SK-N-SH treated with all-trans-retinoic acid at 6 μM for 48 hours (cell line): ENCODE measurements around the gene PDE5A.

Experiments used
- ATAC-seq: fragments of 200-7000 bp; cut with Tn5 transposase; 3 replicates; pipeline ENCODE4 v1.9.1; 2020; ENCODE audit warnings: mild to moderate bottlenecking, moderate library complexity
- ARNTL ChIP-seq: fragments of 450-650 bp; formaldehyde crosslinking; IDR thresholded peaks from 2 replicates; pipeline ENCODE4 v1.5.0; 2020; ENCODE audit warnings: low read depth, mild to moderate bottlenecking, moderate library complexity, borderline replicate concordance
- BACH2 ChIP-seq: fragments of 250-450 bp; sonication (Bioruptor Pico); IDR thresholded peaks from 2 replicates; pipeline ENCODE4 v1.9.0; 2021; ENCODE audit warnings: mild to moderate bottlenecking, borderline replicate concordance
- CSDC2 ChIP-seq: fragments of 250-450 bp; sonication (Bioruptor Pico); IDR thresholded peaks from 2 replicates; pipeline ENCODE4 v1.5.0; 2020; ENCODE audit warnings: mild to moderate bottlenecking, moderate library complexity
- ESRRG ChIP-seq: fragments of 250-450 bp; sonication (Bioruptor Pico); IDR thresholded peaks from 2 replicates; pipeline ENCODE4 v1.6.1; 2021; ENCODE audit warnings: mild to moderate bottlenecking
- GLIS3 ChIP-seq: fragments of 250-450 bp; sonication (Bioruptor Pico); IDR thresholded peaks from 2 replicates; pipeline ENCODE4 v1.5.0; 2020; ENCODE audit warnings: mild to moderate bottlenecking, moderate library complexity
- OSR1 ChIP-seq: fragments of 250-450 bp; sonication (Bioruptor Pico); IDR thresholded peaks from 2 replicates; pipeline ENCODE4 v1.8.0; 2022; ENCODE audit warnings: moderate library complexity, mild to moderate bottlenecking, inconsistent platforms
- PPARA ChIP-seq: fragments of 250-450 bp; sonication (Bioruptor Pico); IDR thresholded peaks from 2 replicates; pipeline ENCODE4 v1.5.0; 2020; ENCODE audit warnings: mild to moderate bottlenecking, borderline replicate concordance
- RARB ChIP-seq: fragments of 250-450 bp; sonication (Bioruptor Pico); IDR thresholded peaks from 2 replicates; pipeline ENCODE4 v1.8.0; 2021; ENCODE audit warnings: mild to moderate bottlenecking, moderate library complexity
- TCF4 ChIP-seq: fragments of 250-450 bp; sonication (Bioruptor Pico); IDR thresholded peaks from 2 replicates; pipeline ENCODE4 v1.8.0; 2021; ENCODE audit warnings: mild to moderate bottlenecking, moderate library complexity, borderline replicate concordance
- TOX ChIP-seq: fragments of 250-450 bp; sonication (Bioruptor Pico); IDR thresholded peaks from 2 replicates; pipeline ENCODE4 v1.8.0; 2021; ENCODE audit warnings: mild to moderate bottlenecking, moderate library complexity, borderline replicate concordance
- ZC3H10 ChIP-seq: fragments of 250-450 bp; sonication (Bioruptor Pico); IDR thresholded peaks from 2 replicates; pipeline ENCODE4 v1.5.1; 2021; ENCODE audit warnings: mild to moderate bottlenecking, moderate library complexity
- ZNF565 ChIP-seq: fragments of 450-650 bp; formaldehyde crosslinking; conservative IDR thresholded peaks from 2 replicates; pipeline ENCODE4 v1.5.0; 2020; ENCODE audit warnings: low read depth, mild to moderate bottlenecking, moderate library complexity
- ZNF8 ChIP-seq: fragments of 450-650 bp; formaldehyde crosslinking; IDR thresholded peaks from 2 replicates; pipeline ENCODE4 v1.5.0; 2020; ENCODE audit warnings: mild to moderate bottlenecking, moderate library complexity
- TF ChIP-seq, protein P1 (sequence below): fragments of 250-450 bp; sonication (Bioruptor Pico); IDR thresholded peaks from 2 replicates; pipeline ENCODE4 v1.8.0; 2020; ENCODE audit warnings: mild to moderate bottlenecking, moderate library complexity, borderline replicate concordance
- TF ChIP-seq, protein P2 (sequence below): fragments of 250-450 bp; sonication (Bioruptor Pico); IDR thresholded peaks from 2 replicates; pipeline ENCODE4 v1.8.0; 2021; ENCODE audit warnings: low read depth, mild to moderate bottlenecking, moderate library complexity, borderline replicate concordance
- TF ChIP-seq, protein P3 (sequence below): fragments of 250-450 bp; sonication (Bioruptor Pico); IDR thresholded peaks from 2 replicates; pipeline ENCODE4 v1.5.0; 2020; ENCODE audit warnings: mild to moderate bottlenecking, moderate library complexity
- TF ChIP-seq, protein P4 (sequence below): fragments of 250-450 bp; sonication (Bioruptor Pico); IDR thresholded peaks from 2 replicates; pipeline ENCODE4 v1.5.1; 2021; ENCODE audit warnings: mild to moderate bottlenecking, moderate library complexity
- TF ChIP-seq, protein P5 (sequence below): fragments of 250-450 bp; sonication (Bioruptor Pico); IDR thresholded peaks from 2 replicates; pipeline ENCODE4 v1.5.1; 2020; ENCODE audit warnings: low read depth, mild to moderate bottlenecking, moderate library complexity

PDE5A gene

DNA sequence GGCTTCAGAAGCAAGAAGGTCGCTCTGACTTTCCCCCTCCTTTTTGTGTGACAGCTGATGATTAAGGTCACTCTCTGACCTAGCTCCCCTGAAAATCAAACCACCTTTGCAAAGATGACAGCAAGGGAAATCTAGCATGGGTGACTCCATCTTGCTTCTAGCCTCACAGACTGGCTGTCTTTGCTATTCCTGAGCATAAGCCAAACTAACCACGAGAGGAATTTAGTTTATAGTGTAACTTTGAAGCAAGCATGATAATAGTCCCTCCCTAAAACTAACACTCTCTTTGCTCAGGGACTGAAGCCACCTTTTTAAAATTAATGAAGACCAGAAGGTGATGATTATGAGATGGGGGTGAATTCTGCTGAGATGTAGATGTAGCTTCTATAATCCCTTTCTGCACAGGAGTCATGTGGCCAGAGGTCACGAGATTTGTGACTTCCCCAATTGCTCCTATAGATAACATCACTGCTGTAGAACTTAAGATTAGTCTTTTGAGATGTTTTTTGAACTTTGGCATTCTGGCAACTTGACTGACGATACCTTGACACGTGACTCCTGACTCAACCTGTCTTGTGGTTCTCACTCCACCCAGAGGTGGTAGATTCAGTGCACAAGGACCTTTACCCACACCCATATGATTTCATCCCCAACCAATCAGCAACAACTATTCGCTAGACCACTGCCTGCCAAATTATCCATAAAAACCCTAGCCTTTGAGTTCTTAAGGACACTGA lies 14.9 kb upstream of the PDE5A start:
- no peak for ATAC-seq

DNA sequence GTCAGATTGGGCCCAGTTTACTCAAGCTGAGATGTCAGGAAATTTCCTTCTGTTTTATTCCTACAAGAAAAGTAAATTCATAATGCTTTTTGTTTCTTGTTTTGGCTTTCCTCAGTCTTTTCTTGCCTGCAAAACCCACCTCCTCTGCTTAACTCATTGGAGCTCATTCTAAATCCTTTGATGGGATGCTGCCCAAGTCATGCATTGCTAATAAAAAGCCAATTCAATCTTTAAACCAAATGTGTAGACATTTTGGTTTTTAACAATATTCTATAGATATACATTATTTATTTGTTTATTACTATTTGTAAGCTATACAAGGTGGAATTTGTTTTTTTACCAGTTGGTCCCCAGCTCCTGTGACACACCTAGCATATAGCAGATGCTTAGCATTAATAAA lies 13.2 kb upstream of the PDE5A start:
- TF ChIP-seq, protein P1, sequence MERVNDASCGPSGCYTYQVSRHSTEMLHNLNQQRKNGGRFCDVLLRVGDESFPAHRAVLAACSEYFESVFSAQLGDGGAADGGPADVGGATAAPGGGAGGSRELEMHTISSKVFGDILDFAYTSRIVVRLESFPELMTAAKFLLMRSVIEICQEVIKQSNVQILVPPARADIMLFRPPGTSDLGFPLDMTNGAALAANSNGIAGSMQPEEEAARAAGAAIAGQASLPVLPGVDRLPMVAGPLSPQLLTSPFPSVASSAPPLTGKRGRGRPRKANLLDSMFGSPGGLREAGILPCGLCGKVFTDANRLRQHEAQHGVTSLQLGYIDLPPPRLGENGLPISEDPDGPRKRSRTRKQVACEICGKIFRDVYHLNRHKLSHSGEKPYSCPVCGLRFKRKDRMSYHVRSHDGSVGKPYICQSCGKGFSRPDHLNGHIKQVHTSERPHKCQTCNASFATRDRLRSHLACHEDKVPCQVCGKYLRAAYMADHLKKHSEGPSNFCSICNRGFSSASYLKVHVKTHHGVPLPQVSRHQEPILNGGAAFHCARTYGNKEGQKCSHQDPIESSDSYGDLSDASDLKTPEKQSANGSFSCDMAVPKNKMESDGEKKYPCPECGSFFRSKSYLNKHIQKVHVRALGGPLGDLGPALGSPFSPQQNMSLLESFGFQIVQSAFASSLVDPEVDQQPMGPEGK (CRISPR knock-in tag): no peak
- no peak for TF ChIP-seq CSDC2
- TF ChIP-seq ZC3H10 (CRISPR knock-in tag): no peak
- TF ChIP-seq, protein P2, sequence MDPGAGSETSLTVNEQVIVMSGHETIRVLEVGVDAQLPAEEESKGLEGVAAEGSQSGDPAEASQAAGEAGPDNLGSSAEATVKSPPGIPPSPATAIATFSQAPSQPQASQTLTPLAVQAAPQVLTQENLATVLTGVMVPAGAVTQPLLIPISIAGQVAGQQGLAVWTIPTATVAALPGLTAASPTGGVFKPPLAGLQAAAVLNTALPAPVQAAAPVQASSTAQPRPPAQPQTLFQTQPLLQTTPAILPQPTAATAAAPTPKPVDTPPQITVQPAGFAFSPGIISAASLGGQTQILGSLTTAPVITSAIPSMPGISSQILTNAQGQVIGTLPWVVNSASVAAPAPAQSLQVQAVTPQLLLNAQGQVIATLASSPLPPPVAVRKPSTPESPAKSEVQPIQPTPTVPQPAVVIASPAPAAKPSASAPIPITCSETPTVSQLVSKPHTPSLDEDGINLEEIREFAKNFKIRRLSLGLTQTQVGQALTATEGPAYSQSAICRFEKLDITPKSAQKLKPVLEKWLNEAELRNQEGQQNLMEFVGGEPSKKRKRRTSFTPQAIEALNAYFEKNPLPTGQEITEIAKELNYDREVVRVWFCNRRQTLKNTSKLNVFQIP (CRISPR knock-in tag): no peak
- TF ChIP-seq BACH2 (CRISPR knock-in tag): no peak
- TF ChIP-seq RARB (CRISPR knock-in tag): no peak
- TF ChIP-seq, protein P3, sequence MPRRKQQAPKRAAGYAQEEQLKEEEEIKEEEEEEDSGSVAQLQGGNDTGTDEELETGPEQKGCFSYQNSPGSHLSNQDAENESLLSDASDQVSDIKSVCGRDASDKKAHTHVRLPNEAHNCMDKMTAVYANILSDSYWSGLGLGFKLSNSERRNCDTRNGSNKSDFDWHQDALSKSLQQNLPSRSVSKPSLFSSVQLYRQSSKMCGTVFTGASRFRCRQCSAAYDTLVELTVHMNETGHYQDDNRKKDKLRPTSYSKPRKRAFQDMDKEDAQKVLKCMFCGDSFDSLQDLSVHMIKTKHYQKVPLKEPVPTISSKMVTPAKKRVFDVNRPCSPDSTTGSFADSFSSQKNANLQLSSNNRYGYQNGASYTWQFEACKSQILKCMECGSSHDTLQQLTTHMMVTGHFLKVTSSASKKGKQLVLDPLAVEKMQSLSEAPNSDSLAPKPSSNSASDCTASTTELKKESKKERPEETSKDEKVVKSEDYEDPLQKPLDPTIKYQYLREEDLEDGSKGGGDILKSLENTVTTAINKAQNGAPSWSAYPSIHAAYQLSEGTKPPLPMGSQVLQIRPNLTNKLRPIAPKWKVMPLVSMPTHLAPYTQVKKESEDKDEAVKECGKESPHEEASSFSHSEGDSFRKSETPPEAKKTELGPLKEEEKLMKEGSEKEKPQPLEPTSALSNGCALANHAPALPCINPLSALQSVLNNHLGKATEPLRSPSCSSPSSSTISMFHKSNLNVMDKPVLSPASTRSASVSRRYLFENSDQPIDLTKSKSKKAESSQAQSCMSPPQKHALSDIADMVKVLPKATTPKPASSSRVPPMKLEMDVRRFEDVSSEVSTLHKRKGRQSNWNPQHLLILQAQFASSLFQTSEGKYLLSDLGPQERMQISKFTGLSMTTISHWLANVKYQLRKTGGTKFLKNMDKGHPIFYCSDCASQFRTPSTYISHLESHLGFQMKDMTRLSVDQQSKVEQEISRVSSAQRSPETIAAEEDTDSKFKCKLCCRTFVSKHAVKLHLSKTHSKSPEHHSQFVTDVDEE: no peak
- TF ChIP-seq TOX (CRISPR knock-in tag): no peak
- no peak for TF ChIP-seq ESRRG (CRISPR knock-in tag)
- no peak for TF ChIP-seq ZNF565 (CRISPR knock-in tag)
- TF ChIP-seq, protein P4, sequence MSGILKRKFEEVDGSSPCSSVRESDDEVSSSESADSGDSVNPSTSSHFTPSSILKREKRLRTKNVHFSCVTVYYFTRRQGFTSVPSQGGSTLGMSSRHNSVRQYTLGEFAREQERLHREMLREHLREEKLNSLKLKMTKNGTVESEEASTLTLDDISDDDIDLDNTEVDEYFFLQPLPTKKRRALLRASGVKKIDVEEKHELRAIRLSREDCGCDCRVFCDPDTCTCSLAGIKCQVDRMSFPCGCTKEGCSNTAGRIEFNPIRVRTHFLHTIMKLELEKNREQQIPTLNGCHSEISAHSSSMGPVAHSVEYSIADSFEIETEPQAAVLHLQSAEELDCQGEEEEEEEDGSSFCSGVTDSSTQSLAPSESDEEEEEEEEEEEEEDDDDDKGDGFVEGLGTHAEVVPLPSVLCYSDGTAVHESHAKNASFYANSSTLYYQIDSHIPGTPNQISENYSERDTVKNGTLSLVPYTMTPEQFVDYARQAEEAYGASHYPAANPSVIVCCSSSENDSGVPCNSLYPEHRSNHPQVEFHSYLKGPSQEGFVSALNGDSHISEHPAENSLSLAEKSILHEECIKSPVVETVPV (CRISPR knock-in tag): no peak
- no peak for TF ChIP-seq GLIS3 (CRISPR knock-in tag)
- TF ChIP-seq ARNTL (CRISPR knock-in tag): no peak
- TF ChIP-seq, all 23 proteins: peak for 0
- no peak for ATAC-seq

More for the DNA sequence above, 14.9 kb upstream of the PDE5A start:
- TF ChIP-seq CSDC2: no peak
- TF ChIP-seq OSR1 (CRISPR knock-in tag): no peak
- no peak for TF ChIP-seq PPARA
- no peak for TF ChIP-seq GLIS3 (CRISPR knock-in tag)
- TF ChIP-seq RARB (CRISPR knock-in tag): no peak
- no peak for TF ChIP-seq ZNF8 (CRISPR knock-in tag)
- TF ChIP-seq ZC3H10 (CRISPR knock-in tag): no peak
- TF ChIP-seq, protein P5, sequence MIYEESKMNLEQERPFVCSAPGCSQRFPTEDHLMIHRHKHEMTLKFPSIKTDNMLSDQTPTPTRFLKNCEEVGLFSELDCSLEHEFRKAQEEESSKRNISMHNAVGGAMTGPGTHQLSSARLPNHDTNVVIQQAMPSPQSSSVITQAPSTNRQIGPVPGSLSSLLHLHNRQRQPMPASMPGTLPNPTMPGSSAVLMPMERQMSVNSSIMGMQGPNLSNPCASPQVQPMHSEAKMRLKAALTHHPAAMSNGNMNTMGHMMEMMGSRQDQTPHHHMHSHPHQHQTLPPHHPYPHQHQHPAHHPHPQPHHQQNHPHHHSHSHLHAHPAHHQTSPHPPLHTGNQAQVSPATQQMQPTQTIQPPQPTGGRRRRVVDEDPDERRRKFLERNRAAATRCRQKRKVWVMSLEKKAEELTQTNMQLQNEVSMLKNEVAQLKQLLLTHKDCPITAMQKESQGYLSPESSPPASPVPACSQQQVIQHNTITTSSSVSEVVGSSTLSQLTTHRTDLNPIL (CRISPR knock-in tag): no peak
- TF ChIP-seq ARNTL (CRISPR knock-in tag): no peak
- no peak for TF ChIP-seq TCF4 (CRISPR knock-in tag)
- TF ChIP-seq, protein P2 (CRISPR knock-in tag): no peak
- TF ChIP-seq BACH2 (CRISPR knock-in tag): no peak
- no peak for TF ChIP-seq ZNF565 (CRISPR knock-in tag)
- TF ChIP-seq, protein P1 (CRISPR knock-in tag): no peak
- TF ChIP-seq, protein P3: no peak
- TF ChIP-seq, all 23 proteins: peak for 0
